Measurements from ENCODE around the gene MMP1. TPM values are rescaled to one million over a fixed set of nuclear protein-coding genes. Genes with fewer than 3 reads are reported as not detected.

Gene MMP1
- total and polyA plus RNA-seq, 4 donors, result 0.06 to 0.09 TPM; not detected in 2

- no peak for TF ChIP-seq REST (IDR thresholded peaks at IDR 0.05)
- TF ChIP-seq FOXA2 (IDR thresholded peaks at IDR 0.05), result no peak
- no peak for TF ChIP-seq GABPA (IDR thresholded peaks at IDR 0.05 in 1 of 2, conservative IDR thresholded peaks at IDR 0.05 in 1 of 2)
- TF ChIP-seq EGR1 (IDR thresholded peaks at IDR 0.05; ENCODE audit: low read depth in 2 of 2), result no peak
- no peak for TF ChIP-seq FOXA1 (IDR thresholded peaks at IDR 0.05)
- TF ChIP-seq TAF1 (conservative IDR thresholded peaks at IDR 0.05), result no peak
- no peak for TF ChIP-seq YY1 (IDR thresholded peaks at IDR 0.05)
- H3K36me3 ChIP-seq (ENCODE audit: control insufficient read depth in 4 of 4, insufficient read depth in 3 of 4, low read depth in 1 of 4, low read length in 3 of 4), result no peaks in the 10 kb centered on the region
- no peak overlapping the region for H3K27ac ChIP-seq (ENCODE audit: low read depth in 1 of 2, low read length in 2 of 2)
- WGBS, result 63% methylated on average over 6 of the region's 6 CpGs
- peaks cover 0 to 3% (median 0%) of the 10 kb centered on the region in 4 donors for H3K27me3 ChIP-seq (ENCODE audit: control insufficient read depth in 4 of 4, insufficient read depth in 4 of 4, low read length in 3 of 4)
- no peak overlapping the region for H3K4me3 ChIP-seq (ENCODE audit: low read depth in 1 of 3, low read length in 3 of 3)
- no peaks in the 10 kb centered on the region for H3K4me1 ChIP-seq (ENCODE audit: control insufficient read depth in 4 of 4, insufficient read depth in 4 of 4, low read length in 3 of 4)
- DNase-seq (ENCODE audit: low spot score), result no peak
- H3K9me3 ChIP-seq (ENCODE audit: control insufficient read depth in 4 of 4, low read length in 3 of 4), result no peaks in the 10 kb centered on the region
- H3K9ac ChIP-seq (ENCODE audit: low read depth in 1 of 2, low read length in 2 of 2), result no peak overlapping the region
Observed at GRCh38 chr11:102799681-102800340, 1.9 kb upstream of the MMP1 start.

DNA sequence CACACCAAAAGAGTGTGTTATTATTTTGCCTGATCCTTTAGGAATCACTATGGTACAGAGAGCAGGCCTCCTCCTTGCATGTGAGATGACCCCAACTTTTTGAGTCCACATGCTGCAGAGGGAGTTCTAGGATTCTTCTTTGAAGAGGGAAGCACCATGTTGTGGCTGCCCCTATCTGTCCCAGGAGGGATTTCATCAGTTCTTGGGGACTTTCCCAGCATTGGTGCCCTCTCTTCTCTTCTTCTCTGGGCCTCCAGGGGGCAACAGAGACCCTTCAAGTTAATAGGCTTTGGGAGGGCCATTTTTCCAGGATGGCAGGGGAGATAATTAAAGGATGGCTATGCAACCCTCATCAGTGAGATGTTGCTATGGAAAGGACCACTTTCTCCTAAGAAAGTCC is 3.6 kb downstream of the MMP1 start:
- Histone ChIP-seq H3K9me3 (ENCODE audit: control insufficient read depth in 4 of 4, low read length in 3 of 4) (no peaks in the 10 kb centered on the region), H3K4me3 (ENCODE audit: low read depth in 1 of 3, low read length in 3 of 3) (no peak overlapping the region), H3K36me3 (ENCODE audit: control insufficient read depth in 4 of 4, insufficient read depth in 3 of 4, low read depth in 1 of 4, low read length in 3 of 4) (no peaks in the 10 kb centered on the region), H3K27ac (ENCODE audit: low read depth in 1 of 2, low read length in 2 of 2) (no peak overlapping the region), H3K9ac (ENCODE audit: low read depth in 1 of 2, low read length in 2 of 2) (no peak overlapping the region), H3K4me1 (ENCODE audit: control insufficient read depth in 4 of 4, insufficient read depth in 4 of 4, low read length in 3 of 4) (no peaks in the 10 kb centered on the region), H3K27me3 (ENCODE audit: control insufficient read depth in 4 of 4, insufficient read depth in 4 of 4, low read length in 3 of 4) (no peaks in the 10 kb centered on the region)
- no peak for DNase-seq (ENCODE audit: low spot score)
- no peak for TF ChIP-seq SP1 (IDR thresholded peaks at IDR 0.05)
- TF ChIP-seq HNF4G (IDR thresholded peaks at IDR 0.05), result no peak
- TF ChIP-seq GABPA (IDR thresholded peaks at IDR 0.05 in 1 of 2, conservative IDR thresholded peaks at IDR 0.05 in 1 of 2), result no peak
- no peak for TF ChIP-seq FOXA2 (IDR thresholded peaks at IDR 0.05)
- TF ChIP-seq TAF1 (conservative IDR thresholded peaks at IDR 0.05), result no peak
- TF ChIP-seq JUND (IDR thresholded peaks at IDR 0.05), result no peak
- no peak for TF ChIP-seq EGR1 (IDR thresholded peaks at IDR 0.05; ENCODE audit: low read depth in 2 of 2)
- TF ChIP-seq YY1 (IDR thresholded peaks at IDR 0.05), result no peak
- TF ChIP-seq, protein P1, sequence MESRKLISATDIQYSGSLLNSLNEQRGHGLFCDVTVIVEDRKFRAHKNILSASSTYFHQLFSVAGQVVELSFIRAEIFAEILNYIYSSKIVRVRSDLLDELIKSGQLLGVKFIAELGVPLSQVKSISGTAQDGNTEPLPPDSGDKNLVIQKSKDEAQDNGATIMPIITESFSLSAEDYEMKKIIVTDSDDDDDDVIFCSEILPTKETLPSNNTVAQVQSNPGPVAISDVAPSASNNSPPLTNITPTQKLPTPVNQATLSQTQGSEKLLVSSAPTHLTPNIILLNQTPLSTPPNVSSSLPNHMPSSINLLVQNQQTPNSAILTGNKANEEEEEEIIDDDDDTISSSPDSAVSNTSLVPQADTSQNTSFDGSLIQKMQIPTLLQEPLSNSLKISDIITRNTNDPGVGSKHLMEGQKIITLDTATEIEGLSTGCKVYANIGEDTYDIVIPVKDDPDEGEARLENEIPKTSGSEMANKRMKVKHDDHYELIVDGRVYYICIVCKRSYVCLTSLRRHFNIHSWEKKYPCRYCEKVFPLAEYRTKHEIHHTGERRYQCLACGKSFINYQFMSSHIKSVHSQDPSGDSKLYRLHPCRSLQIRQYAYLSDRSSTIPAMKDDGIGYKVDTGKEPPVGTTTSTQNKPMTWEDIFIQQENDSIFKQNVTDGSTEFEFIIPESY (IDR thresholded peaks at IDR 0.05), result no peak
- no peak for TF ChIP-seq RXRA (IDR thresholded peaks at IDR 0.05)
- TF ChIP-seq REST (IDR thresholded peaks at IDR 0.05), result no peak
- TF ChIP-seq HNF4A (conservative IDR thresholded peaks at IDR 0.05), result no peak
- TF ChIP-seq, protein P2, sequence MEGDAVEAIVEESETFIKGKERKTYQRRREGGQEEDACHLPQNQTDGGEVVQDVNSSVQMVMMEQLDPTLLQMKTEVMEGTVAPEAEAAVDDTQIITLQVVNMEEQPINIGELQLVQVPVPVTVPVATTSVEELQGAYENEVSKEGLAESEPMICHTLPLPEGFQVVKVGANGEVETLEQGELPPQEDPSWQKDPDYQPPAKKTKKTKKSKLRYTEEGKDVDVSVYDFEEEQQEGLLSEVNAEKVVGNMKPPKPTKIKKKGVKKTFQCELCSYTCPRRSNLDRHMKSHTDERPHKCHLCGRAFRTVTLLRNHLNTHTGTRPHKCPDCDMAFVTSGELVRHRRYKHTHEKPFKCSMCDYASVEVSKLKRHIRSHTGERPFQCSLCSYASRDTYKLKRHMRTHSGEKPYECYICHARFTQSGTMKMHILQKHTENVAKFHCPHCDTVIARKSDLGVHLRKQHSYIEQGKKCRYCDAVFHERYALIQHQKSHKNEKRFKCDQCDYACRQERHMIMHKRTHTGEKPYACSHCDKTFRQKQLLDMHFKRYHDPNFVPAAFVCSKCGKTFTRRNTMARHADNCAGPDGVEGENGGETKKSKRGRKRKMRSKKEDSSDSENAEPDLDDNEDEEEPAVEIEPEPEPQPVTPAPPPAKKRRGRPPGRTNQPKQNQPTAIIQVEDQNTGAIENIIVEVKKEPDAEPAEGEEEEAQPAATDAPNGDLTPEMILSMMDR (IDR thresholded peaks at IDR 0.05; ENCODE audit: low read depth, low read length, missing input control), result no peak
- no peak for TF ChIP-seq RAD21 (IDR thresholded peaks at IDR 0.05)
- TF ChIP-seq ATF3 (IDR thresholded peaks at IDR 0.05), result no peak
- no peak for TF ChIP-seq NR2F2 (IDR thresholded peaks at IDR 0.05)
